C4-2B (cell line): ENCODE results near the gene ISL1.
A peak's percentile ranks its signal among the peaks of the same experiment; 100 is the strongest.

ENCODE experiments used
- CTCF ChIP-seq: fragments of 450-650 bp; conservative IDR thresholded peaks from 2 replicates; pipeline ENCODE4 v1.5.1; 2017; ENCODE audit warnings: mild to moderate bottlenecking
- ZFX ChIP-seq: fragments of 450-650 bp; IDR thresholded peaks from 2 replicates; pipeline ENCODE4 v1.6.1; 2017

GRCh38 chr5:51416149-51416548 is 32.9 kb downstream of the ISL1 start:
- peak; percentile 28 for TF ChIP-seq CTCF
- no peak for TF ChIP-seq ZFX
